Stimulated activated CD4-positive, alpha-beta T cell treated with anti-CD3 and anti-CD28 coated beads, Interleukin-4, amount 100 ng/mL, for 4 hours (primary cell): ENCODE data around the gene POLR2A.

Experiments
- DNase-seq, 2 experiments: peaks; one replicate each; pipeline ENCODE4 v3.0.0-alpha.2; 2020

The POLR2A gene

DNA sequence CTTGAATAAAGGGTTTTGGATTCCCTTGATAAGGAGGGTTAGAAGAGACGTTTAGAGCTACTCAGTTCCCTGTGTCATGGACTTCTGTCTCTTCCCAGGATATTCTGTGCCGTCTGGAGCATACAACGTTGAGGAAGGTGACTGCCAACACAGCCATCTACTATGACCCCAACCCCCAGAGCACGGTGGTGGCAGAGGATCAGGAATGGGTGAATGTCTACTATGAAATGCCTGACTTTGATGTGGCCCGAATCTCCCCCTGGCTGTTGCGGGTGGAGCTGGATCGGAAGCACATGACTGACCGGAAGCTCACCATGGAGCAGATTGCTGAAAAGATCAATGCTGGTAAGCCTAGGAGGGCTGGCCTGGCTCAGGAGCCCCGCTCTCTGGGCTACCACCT is 24.7 kb downstream of the POLR2A start:
- DNase-seq = no peak

DNA sequence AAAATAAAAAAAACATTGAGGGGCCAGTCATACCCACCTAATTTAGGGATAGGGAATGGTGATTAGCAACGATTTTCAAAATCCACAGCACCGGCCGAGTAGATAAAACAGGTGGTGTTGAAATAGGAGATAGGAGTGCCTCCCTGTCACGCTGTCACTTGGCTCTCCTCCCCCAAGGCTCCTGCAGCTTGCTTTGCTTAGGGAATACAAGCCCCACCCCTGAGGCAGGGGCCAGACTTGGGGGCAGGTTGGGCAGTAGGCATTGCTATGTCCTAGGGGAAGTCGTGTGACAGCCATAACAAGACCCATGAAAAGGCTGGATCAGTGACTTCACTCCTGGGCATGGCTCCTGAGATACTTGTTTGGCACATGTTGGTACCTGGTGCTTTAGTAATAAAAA is 25.8 kb downstream of the POLR2A start:
- no peak for DNase-seq

DNA sequence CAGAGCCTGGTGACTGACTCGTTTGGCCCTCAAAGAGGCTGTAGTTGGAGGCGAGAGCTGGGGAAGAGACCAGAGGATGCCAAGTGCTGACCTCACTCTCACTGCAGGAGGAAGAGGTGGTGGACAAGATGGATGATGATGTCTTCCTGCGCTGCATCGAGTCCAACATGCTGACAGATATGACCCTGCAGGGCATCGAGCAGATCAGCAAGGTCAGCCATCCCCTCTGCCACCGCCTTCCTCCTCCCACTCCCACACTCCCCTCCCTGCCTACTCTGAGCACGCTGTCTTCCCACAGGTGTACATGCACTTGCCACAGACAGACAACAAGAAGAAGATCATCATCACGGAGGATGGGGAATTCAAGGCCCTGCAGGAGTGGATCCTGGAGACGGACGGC is 26.9 kb downstream of the POLR2A start:
- no peak for DNase-seq

DNA sequence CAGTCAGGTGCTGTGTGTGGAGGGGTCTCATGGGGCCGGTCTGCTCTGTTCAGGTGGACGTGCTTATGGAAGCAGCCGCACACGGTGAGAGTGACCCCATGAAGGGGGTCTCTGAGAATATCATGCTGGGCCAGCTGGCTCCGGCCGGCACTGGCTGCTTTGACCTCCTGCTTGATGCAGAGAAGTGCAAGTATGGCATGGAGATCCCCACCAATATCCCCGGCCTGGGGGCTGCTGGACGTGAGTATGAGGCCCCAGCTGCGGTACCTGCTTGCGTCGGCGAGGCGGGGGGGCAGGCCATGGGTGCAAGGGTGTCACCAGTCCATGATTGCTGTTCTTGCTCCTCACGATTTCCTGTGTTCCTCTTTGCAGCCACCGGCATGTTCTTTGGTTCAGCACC is 27.9 kb downstream of the POLR2A start:
- DNase-seq = no peak

DNA sequence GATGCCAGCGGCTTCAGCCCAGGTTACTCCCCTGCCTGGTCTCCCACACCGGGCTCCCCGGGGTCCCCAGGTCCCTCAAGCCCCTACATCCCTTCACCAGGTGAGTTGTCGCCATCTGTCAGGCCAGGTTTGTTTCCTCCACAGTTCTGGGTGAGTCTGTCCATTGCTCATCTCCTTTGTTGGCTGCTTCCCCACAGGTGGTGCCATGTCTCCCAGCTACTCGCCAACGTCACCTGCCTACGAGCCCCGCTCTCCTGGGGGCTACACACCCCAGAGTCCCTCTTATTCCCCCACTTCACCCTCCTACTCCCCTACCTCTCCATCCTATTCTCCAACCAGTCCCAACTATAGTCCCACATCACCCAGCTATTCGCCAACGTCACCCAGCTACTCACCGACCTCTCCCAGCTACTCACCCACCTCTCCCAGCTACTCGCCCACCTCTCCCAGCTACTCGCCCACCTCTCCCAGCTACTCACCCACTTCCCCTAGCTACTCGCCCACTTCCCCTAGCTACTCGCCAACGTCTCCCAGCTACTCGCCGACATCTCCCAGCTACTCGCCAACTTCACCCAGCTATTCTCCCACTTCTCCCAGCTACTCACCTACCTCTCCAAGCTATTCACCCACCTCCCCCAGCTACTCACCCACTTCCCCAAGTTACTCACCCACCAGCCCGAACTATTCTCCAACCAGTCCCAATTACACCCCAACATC is 28.8 kb downstream of the POLR2A start:
- no peak for DNase-seq

DNA sequence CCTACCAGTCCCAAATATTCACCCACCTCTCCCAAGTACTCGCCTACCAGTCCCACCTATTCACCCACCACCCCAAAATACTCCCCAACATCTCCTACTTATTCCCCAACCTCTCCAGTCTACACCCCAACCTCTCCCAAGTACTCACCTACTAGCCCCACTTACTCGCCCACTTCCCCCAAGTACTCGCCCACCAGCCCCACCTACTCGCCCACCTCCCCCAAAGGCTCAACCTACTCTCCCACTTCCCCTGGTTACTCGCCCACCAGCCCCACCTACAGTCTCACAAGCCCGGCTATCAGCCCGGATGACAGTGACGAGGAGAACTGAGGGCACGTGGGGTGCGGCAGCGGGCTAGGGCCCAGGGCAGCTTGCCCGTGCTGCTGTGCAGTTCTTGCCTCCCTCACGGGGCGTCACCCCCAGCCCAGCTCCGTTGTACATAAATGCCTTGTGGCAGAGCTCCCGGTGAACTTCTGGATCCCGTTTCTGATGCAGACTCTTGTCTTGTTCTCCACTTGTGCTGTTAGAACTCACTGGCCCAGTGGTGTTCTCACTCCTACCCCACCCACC is 29.8 kb downstream of the POLR2A start:
- peak in 1 of 2 experiments; percentile 34 for DNase-seq

DNA sequence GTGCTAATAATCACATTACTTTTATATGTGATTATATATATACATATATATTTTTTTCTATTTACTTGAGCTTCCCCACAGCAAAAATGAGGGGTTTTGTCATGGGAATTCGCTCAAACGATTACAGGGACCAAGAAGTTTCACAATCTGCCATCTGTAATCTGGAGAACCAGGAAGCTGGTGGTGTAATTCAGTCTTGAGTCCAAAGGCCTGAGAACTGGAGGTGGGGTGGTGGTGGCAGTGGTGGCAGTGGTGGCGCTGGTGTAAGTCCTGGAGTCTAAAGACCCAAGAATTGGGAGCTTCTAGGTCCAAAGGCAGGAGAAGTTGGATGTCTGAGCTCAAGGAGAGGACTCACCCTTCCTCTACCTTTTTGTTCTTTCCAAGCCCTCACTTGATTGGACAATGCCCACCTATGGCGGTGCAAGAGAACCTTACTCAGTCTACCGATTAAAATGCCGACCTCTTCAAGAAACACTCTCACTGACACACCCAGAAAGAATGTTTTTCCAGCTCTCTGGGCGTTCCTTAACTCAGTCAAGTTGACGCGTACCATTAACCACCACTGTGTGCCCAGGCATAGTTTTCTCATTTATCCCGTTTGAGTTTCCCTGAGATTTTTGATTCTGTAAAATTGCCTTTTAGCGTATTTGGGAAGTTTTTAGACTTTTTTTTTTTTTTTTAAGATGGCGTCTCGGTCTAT is 31.9 kb downstream of the POLR2A start:
- no peak for DNase-seq

DNA sequence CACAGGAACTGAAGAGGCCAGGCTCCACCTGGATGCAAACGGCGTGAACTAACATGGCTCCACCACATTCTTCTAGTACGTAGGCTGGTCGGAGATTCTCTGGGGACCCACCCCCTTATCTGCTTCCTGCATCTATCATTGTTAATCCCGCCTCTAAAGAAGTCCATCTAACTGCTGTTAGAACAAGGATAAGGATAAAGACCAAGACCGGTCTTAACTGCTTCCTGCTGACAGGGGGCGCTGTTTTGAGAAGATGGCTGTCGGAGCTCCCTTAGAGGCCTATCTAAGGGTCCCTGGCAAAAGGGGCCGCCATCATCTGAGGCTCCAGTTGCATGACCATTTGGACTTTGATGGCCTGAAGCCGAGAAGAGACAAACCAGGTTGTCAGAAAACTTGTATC is 38.9 kb downstream of the POLR2A start:
- peak; percentile 24 to 30 for DNase-seq

DNA sequence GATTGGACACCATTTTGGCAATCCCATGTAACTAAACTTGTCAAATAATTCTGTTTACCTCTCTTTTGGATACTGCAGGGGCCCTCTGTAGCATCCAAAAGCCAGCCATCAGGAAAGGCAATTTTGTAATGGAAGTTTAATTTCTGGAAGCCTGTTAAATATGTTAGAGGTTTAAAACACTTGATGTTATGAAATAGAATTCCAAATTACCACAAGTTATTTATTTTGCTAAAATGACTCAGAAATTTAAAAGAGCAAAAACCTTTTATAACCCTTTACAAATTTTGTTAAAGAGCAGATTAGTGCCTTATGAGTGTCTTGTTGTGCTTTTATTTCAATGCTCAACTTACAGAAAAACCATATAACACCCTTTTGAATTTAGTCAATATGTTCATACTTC is 44.7 kb downstream of the POLR2A start:
- DNase-seq = no peak

DNA sequence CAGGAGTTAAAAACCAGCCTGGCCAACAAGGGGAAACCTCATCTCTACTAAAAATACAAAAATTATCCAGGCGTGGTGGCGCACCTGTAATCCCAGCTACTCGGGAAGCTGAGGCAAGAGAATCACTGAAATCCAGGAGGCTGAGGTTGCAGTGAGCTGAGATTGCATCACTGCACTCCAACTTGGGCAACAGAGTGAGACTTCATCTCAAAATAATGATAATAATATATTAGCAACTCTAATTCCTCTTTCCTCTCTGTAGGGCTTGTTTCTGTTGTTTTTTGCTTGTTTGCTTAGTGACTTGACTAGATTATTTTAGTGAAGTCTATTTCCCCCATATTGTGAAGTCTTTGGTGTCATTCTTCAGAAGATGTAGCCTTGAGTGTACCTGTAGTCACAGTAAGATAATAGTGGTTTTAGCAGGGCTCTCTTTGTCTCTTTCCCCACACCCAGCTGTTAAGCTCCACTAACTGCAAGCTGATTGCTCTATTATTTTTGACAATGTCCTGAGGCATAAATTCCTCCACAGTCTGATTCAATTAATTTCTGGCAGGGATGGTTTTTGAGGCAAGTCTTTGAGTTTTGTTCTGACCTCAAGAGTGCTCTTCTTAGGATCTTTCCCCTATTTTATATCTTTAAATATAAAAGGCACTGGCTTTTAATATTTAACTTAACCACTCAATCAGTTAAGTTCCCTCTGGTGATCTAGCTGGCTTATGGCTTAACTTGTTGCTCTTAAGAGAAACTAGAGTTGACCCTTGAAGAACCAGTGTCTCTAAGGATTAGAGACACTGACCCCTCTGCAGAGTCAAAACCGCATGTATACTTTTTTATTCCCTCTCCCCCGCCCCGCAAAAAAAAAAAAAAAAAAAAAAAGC is 46.1 kb downstream of the POLR2A start:
- no peak for DNase-seq

DNA sequence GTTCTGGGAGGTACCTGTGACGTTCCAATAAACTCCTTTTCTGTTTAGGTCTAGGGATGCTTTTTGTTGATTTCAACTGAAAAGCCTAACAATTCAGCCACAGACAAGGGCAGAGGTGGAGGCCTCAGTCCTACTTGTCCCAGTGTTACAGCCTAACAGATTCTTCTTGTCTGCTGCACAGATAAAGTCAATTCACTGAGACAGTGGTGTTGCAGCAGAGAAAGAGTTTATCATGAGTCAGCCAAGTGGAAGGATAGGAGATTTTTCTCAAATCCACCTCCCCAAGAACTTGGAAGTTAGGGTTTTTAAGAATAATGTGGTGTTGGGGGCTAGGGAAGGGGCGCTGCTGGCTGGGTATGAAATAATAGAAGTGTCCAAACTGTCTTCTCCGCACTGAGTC is 53.9 kb downstream of the POLR2A start:
- DNase-seq = no peak

DNA sequence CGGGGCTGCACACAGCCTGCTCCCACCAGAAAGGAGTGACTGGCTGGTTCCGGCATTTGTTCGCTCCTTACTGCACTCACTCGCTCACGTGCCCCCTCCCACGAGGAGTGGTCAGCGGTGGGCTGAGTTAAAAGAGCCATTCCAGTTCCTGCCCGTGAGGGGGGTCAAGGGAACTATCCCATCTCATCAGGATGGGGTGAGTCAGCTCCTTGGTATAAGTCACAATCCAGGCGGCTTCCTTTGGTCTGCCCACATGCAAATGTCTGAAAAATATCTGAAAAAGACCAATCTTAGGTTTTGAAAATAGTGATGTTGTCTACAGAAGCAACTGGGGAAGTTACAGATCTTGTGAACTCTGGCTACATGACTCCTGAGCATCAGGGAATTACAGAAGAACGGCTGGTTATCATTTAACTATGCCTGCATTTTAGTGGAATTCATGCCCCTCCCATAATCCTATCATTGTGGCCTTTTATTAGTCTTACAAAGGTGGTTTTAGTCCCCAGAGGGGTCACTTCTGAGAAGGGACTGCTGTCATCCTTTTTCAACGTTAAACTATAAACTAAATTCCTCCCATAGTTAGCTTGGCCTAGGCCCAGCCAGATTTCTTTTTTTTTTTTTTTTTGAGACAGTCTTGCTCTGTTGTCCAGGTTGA is 54.9 kb downstream of the POLR2A start:
- no peak for DNase-seq

DNA sequence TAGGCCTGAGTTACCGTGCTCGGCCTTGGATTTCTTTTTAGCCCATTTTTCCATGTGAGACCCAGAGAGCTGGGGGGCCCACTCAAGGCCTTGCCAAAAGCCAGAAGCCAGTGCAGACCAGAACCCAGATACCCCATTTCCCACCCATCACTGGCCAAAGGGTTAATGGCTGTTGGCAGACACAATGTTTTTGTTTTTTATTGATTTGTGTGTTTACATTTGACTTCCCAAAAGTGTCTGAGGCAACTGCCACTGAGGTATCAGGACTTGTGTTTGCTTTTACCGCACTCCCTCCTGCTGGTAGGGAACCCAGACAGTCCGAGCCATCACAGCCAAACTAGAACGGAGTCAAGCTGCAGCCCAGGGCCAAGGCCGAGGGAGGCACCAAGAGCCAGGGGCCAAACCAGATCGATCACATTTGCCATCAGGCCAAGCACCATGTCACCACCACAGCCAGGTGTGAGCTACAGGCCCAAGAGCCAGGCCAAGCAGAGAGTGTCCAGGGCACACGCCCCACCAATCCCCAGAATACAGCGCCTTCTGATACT is 57.0 kb downstream of the POLR2A start:
- DNase-seq = no peak

DNA sequence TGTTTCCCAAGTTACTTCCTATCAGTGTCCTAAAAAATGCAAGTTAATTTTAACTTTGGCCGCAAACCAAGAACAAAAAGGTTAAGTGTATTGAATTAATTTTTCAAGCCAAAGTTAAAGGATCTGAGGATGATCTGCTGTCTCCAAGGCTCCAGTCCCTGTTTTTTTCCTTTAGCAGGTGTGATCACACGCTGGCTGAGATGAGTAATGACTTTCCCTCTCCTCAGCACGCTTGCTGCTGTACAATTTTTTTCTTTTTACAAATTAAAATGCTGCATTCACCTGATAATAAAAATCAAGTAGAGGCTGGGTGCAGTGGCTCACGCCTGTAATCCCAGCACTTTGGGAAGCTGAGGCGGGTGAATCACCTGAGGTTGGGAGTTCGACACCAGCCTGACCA is 60.7 kb downstream of the POLR2A start:
- no peak for DNase-seq

DNA sequence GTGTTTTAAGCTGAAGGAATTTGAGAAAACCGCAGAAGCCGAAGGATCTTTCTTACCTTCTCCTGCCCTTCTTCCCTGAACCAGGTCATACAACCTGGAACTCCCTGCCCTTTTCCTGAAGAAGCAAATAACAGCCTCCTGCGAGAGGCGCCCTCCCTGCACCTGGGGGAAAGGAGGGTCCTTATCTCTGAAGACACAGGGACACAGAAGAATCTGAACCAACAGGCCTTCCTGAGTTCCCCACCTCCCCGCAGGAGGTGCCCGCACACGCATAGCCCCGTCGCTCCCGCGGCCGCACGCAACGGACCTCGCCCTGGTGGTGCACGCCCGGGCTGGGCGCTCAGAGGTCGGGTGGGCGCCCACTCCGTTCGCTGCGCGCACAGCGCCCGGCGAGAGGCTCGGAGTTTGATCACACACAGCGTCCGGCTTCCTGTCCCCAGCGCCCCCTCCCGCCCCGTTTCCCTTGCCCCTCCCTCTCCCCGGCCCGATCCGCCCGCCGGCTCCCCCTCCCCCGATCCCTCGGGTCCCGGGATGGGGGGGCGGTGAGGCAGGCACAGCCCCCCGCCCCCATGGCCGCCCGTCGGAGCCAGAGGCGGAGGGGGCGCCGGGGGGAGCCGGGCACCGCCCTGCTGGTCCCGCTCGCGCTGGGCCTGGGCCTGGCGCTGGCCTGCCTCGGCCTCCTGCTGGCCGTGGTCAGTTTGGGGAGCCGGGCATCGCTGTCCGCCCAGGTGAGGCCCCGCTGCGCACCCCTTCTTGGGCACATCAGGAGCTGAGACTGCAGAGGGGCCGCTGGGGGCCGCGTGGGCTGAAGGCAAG is 64.6 kb downstream of the POLR2A start, which contains the start of gene TNFSF12:
Gene TNFSF12 (plus strand): TSS at position 474 of the 816 bp plus-strand sequence. CDS start 96 bp downstream, at position 570.
- DNase-seq = peak; percentile 37 to 52
